Rectal smooth muscle tissue (tissue), 1 donor: Measurements from ENCODE around the gene VPS41.

ENCODE experiments used
- H3K27ac ChIP-seq: one replicate; pipeline ENCODE4 v1.7.0; 2013; ENCODE audit warnings: low read depth, low read length, inconsistent platforms
- H3K27me3 ChIP-seq: one replicate; pipeline ENCODE4 v1.7.0; 2013; ENCODE audit warnings: low read length; ENCODE audit not compliant: control insufficient read depth, insufficient read depth
- H3K36me3 ChIP-seq: one replicate; pipeline ENCODE4 v1.7.0; 2013; ENCODE audit warnings: low read length; ENCODE audit not compliant: control insufficient read depth, insufficient read depth
- H3K4me1 ChIP-seq: one replicate; pipeline ENCODE4 v1.7.0; 2013; ENCODE audit warnings: low read length; ENCODE audit not compliant: control insufficient read depth, insufficient read depth
- H3K4me3 ChIP-seq: one replicate; pipeline ENCODE4 v1.7.0; 2013; ENCODE audit warnings: low read length
- H3K9ac ChIP-seq: one replicate; pipeline ENCODE4 v1.7.0; 2013; ENCODE audit warnings: low read length

The VPS41 gene

DNA sequence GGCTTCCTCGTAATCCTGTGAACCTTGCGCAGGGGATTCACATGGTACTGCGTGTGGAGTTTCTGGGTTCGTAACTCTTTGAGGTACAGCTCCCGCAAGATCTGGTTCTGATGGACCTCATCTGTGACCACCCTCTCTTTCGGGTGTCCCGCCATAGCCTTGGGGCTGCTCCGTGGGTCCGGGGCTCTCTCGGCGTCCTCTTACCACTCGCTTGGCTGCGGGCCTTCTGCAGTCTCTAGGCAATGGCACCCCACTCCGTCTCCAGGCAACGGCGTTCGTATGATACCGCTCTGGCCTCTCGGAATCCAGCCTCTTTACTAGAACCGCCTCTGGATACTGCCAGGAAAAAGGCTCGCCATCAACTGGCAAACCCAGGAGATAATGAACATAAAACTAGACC is 223.1 kb downstream of the VPS41 start:
- Histone ChIP-seq H3K27me3 (no peaks in the 10 kb centered on the region), H3K4me1 (no peaks in the 10 kb centered on the region), H3K27ac (no peak overlapping the region), H3K4me3 (no peak overlapping the region), H3K36me3 (no peaks in the 10 kb centered on the region), H3K9ac (no peak overlapping the region)

DNA sequence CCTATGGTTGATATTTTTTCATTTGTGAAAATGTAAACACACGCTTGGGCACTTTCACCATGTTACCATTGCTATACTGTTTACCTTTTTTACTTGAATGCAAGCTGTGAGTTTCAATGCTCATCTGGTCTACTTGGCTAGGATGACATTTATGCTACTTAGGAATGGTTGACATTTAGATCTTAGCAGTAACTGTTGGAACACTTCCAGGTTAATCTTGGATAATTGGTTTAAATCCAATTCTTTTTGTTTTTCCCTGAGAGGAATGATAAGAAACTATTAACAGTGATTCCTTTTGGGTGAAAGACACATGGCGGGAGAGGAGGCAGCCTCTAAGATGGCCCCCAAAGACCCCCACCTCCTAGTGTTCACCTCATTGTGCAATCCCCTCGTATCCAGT is 226.4 kb downstream of the VPS41 start:
- Histone ChIP-seq H3K4me3 (no peak overlapping the region), H3K36me3 (no peaks in the 10 kb centered on the region), H3K9ac (no peak overlapping the region), H3K27me3 (no peaks in the 10 kb centered on the region), H3K27ac (no peak overlapping the region), H3K4me1 (no peaks in the 10 kb centered on the region)

DNA sequence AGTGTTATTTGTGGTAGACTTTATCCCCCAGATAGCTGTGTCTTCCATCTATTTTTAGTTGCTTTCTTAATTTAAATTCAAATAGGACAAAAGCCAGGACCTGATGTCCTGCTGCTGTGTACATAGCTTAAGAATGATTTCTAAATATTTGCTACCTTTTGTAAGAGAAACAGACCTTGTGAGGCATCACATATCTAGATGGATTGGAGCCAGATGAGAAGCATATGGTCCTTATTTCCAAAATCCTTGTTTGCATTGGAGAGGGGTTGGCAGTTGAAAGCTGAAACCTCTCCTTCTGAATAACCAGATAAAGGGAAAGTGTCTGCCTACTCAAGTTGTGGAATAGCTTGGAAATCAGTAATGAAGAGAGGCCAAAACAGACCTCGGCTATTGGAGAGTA is 227.1 kb downstream of the VPS41 start:
- no peak overlapping the region for H3K27ac ChIP-seq
- H3K4me3 ChIP-seq: no peak overlapping the region
- H3K4me1 ChIP-seq: no peaks in the 10 kb centered on the region
- H3K36me3 ChIP-seq: no peaks in the 10 kb centered on the region
- no peaks in the 10 kb centered on the region for H3K27me3 ChIP-seq
- H3K9ac ChIP-seq: no peak overlapping the region

DNA sequence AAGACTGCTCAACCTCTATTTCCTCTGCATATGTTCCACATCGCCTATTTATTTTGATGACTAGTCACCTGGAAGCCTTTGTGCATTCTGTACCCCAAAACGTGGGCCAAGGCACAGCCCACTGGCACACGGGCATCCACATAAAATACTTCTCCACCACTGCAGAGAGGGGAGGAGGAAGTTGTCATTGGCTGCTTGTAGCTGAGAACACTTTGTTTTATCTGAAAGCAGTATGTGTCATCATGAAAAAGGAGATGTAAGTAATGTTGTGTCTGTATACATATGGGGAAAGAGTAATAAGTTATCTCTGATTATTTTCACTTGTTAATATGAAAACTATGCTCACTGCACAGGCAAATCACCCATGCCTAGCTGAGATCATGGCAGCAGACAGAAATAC is 229.6 kb downstream of the VPS41 start:
- Histone ChIP-seq H3K27ac (no peak overlapping the region), H3K4me1 (no peaks in the 10 kb centered on the region), H3K4me3 (no peak overlapping the region), H3K27me3 (no peaks in the 10 kb centered on the region), H3K9ac (no peak overlapping the region), H3K36me3 (no peaks in the 10 kb centered on the region)

DNA sequence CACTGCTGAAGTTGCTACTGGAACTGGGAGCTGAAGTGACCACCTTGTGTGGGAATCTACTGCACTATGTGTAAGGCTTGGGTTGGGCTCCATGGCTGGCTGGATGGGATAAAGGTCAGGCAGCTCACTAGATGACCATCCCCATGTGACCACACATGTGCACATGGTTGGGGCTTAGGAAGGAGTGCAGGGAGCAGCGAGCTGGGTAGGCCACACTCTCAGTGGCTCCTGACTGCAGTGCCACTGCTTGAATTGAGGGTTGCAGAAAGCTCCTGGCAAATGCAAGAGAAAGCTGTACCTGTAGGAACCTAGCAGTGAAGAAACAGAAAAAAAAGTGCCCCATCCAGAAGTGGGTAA is 230.3 kb downstream of the VPS41 start:
- H3K27ac ChIP-seq: no peak overlapping the region
- H3K36me3 ChIP-seq: no peaks in the 10 kb centered on the region

GRCh38 chr7:38677981-38678697 is 230.9 kb downstream of the VPS41 start:
- H3K4me1 ChIP-seq: no peaks in the 10 kb centered on the region
- no peak overlapping the region for H3K27ac ChIP-seq
- H3K36me3 ChIP-seq: no peaks in the 10 kb centered on the region

More for the DNA sequence above, 230.3 kb downstream of the VPS41 start:
- Histone ChIP-seq H3K9ac (no peak overlapping the region), H3K4me1 (no peaks in the 10 kb centered on the region), H3K4me3 (no peak overlapping the region), H3K27me3 (no peaks in the 10 kb centered on the region)

DNA sequence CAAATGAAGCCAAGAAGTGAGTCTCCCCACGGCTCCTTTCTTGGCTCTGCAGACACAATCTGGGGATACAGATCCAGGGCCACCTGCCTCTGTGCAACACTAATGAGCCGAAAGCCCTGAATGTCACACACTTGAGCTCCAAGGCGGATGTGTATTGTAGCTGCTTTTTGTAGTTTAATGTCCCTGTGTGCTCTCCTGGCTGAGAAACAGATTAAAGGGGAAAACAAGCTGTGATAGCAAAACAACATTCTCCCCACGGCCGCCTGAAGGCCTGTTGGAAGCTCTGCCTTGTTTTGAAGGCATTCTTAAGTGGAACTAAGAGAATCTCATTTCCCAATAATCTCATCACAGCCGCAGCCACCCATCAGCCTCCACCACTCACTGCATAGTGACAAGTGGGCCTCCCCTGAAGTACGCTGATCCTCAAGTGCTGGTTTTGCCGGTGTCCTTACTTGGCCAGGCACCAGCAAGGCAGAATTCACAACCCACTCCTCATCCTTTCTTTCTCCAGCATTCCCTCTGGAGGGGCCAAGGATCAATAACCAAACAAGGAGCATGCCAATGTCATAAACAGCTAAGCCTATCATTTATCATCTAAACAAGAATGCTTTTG is 233.4 kb downstream of the VPS41 start:
- no peak overlapping the region for H3K27ac ChIP-seq
- no peaks in the 10 kb centered on the region for H3K36me3 ChIP-seq
- H3K4me1 ChIP-seq: no peaks in the 10 kb centered on the region
- no peak overlapping the region for H3K4me3 ChIP-seq
- H3K9ac ChIP-seq: no peak overlapping the region
- H3K27me3 ChIP-seq: no peaks in the 10 kb centered on the region

More at GRCh38 chr7:38677981-38678697, 230.9 kb downstream of the VPS41 start:
- Histone ChIP-seq H3K27me3 (no peaks in the 10 kb centered on the region), H3K9ac (no peak overlapping the region), H3K4me3 (no peak overlapping the region)

DNA sequence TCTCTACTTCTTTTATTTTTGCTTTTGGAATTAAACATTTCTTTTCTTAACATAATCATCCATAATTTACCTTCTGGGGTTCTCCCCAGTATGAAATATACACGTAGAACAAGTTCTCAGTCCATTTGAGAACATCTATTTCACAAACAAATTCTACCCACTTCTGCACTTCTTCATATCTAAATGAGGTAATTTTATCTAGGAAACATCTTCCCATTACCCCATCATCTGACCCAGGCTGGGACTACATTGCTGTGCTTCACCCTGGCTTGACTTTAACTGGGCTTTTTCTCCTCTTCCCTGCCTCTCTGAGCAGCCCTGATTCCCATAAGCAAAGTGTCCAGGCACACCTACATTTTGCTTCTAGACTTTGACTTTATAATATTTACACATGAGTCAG is 234.5 kb downstream of the VPS41 start:
- H3K9ac ChIP-seq: no peak overlapping the region
- no peak overlapping the region for H3K4me3 ChIP-seq
- no peaks in the 10 kb centered on the region for H3K4me1 ChIP-seq
- no peak overlapping the region for H3K27ac ChIP-seq
- H3K36me3 ChIP-seq: no peaks in the 10 kb centered on the region
- H3K27me3 ChIP-seq: no peaks in the 10 kb centered on the region

- no peak overlapping the region for H3K27ac ChIP-seq
- no peak overlapping the region for H3K4me3 ChIP-seq
- no peaks in the 10 kb centered on the region for H3K4me1 ChIP-seq
- no peaks in the 10 kb centered on the region for H3K27me3 ChIP-seq
- no peak overlapping the region for H3K9ac ChIP-seq
- no peaks in the 10 kb centered on the region for H3K36me3 ChIP-seq
Measured at GRCh38 chr7:38673795-38674194, 235.2 kb downstream of the VPS41 start.
